RPMI7951 (cell line): ENCODE data around the gene IGFBP1. TPM values are rescaled to one million over a fixed set of nuclear protein-coding genes. Genes with fewer than 3 reads are reported as not detected.

ENCODE experiments used
- DNase-seq: peaks from one replicate; pipeline ENCODE4 v3.0.0-alpha.2; 2012; ENCODE audit warnings: low read depth
- total RNA-seq: library from RNA; depleted of rRNA; stranded (reverse); fragments of >200 nt; shearing (Covaris generic); gene quantifications from 2 replicates; pipeline ENCODE4 v1.2.3, GENCODE V29; 2014

IGFBP1 gene
- total RNA-seq, 1 experiment from 2014 or later = not detected

DNA sequence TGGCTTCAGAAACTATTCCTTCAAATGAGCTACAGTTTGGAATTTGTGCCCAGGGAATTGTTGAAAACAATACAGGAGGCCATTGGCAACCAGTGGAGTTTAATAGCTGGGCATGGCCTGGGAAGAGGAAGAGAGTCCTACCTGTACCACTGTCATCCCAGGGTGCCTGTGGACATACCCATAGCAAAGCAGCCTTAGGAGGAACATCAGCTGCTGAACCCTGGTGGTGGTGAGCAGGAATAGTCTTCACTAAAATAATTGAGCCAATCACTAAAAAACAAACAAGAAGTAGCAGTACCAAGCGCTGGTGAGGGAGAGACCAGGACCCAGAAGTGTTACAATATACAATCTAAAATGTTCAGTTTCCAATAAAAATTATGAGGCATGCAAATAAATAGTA is 14.5 kb downstream of the IGFBP1 start:
- no peak for DNase-seq

DNA sequence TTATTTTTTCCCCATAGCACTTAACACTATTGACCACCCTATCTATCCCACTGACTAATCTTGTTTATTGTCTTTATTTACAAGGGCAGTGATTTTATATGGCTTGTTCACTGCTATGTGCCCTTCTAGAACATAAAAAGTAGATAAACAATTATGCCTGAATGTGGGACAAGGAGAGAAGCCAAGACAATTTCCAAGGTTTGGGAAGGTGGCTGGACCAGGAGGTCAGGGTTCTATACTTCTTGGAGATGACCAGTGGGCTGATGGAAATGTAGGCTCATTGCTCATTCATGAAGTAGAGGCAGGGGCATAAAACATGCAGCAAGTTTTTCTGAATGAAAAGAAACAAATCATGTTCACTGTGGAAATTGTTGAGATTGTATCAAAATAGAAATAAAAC is 21.3 kb downstream of the IGFBP1 start:
- DNase-seq = no peak

DNA sequence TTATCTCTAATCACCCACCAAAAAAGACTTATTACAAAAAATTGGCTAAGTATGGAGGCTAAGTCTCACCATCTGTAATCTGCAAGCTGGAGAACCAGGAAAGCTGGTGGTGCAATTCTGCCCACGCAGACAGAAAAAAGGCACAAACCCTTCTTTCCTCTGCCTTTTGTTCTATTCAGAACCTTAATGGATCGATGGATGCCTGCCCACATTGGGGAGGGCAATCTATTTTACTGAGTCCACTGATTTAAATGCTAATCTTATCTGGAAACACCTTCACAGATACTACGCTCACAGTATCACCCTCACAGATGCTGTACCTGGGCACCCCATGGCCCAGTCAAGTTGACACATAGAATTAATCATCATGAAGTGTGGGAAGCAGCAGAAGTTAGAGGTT is 22.6 kb downstream of the IGFBP1 start:
- no peak for DNase-seq

- DNase-seq = no peak
Observed at GRCh38 chr7:45911311-45911710, 23.0 kb downstream of the IGFBP1 start.

- DNase-seq = no peak
Observed at GRCh38 chr7:45912972-45913371, 24.7 kb downstream of the IGFBP1 start.

DNA sequence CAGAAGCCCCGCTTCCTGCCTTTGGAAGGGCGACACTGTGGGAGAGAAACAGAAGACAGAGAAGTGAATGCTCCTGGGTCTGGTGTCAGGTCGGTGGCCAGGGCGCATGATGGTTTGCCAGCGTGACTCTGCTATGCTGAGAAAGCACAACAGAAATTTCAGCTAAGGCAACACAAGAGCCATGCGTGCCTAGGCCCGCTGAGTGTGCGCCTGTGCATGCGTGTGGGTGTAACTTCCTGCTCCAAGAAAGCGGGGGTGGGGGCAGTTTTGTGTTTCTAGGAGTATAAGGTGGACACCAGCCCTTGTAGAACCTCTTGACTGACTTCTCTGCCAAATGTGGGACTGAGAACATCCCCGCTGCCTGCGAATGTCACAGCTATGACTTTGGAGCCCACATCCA is 26.6 kb downstream of the IGFBP1 start:
- no peak for DNase-seq

GRCh38 chr7:45915606-45916005 is 27.3 kb downstream of the IGFBP1 start:
- DNase-seq = no peak

GRCh38 chr7:45917064-45917463 is 28.8 kb downstream of the IGFBP1 start:
- DNase-seq = no peak

GRCh38 chr7:45917658-45918057 is 29.4 kb downstream of the IGFBP1 start:
- DNase-seq = peak; percentile 64

- DNase-seq = no peak
Observed at GRCh38 chr7:45918556-45918955, 30.3 kb downstream of the IGFBP1 start.

- no peak for DNase-seq
Observed at GRCh38 chr7:45919231-45919784, 31.0 kb downstream of the IGFBP1 start.

DNA sequence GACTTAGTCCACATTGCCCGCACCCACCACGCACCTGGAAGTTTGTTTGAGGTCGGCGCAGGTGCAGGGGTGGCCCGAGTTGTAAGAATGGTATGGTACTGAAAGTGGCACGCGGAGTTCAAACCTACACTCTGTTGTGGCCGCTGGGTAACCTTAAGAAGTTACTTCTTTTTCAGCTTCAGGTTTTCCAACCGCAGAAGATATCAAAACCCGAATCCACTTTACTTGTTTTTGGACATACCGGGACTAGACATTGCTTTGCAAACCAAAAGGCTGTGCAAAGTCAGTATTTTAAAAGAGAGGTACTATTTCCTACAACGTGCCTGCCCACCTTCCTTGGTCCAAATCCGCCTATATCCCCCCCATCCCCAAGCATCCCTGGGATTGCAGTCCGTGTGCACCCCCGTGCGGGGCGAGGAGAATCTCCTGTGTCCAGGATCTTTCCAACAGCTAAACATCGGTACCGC is 31.7 kb downstream of the IGFBP1 start:
- no peak for DNase-seq

GRCh38 chr7:45920502-45921380 is 32.5 kb downstream of the IGFBP1 start, which contains the start of gene IGFBP3:
Gene IGFBP3 (minus strand): TSS chr7:45921272. CDS start chr7:45921140, 132 bp downstream.
- peak; percentile 50 for DNase-seq

GRCh38 chr7:45921381-45921698 is 33.1 kb downstream of the IGFBP1 start:
- peak; percentile 12 for DNase-seq

DNA sequence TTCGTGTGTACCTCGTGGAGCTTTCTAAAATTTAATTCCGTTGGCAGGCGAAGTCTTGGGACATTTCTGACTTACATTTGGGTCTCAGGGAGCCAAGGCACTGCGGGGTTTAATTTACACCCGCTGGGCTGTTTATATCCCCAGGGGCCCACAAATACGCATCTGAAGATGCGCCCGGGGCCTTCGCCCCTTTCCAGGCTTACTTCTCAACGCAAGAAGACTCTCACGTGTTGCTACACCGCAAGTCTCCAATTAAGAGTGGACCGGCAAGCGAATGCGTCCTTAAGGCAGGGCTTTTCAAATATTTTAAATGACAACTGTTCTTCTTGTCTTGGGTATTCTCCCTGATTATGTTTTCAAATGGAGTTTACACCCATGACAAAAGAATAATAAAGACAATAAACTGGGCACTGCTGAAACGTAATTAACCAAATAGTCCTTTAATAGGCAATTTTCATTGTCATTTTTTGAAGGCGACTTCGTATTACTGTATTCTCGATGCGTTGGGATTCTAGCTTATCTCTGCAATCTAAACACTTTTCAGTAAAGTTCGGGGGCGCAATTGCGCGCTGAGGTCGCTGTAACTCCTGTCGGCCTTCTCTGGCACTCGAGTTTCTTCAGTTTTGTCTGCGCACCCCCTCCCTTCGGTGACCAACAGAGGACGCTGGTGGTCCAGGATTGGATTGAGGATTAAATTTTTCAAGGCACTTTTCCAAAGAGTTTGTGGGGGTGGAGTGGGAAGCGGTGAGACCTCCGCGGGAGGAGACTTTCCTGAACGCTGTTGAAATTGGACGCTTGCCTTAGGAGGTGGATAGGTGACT is 33.6 kb downstream of the IGFBP1 start:
- peak; percentile 69 for DNase-seq

DNA sequence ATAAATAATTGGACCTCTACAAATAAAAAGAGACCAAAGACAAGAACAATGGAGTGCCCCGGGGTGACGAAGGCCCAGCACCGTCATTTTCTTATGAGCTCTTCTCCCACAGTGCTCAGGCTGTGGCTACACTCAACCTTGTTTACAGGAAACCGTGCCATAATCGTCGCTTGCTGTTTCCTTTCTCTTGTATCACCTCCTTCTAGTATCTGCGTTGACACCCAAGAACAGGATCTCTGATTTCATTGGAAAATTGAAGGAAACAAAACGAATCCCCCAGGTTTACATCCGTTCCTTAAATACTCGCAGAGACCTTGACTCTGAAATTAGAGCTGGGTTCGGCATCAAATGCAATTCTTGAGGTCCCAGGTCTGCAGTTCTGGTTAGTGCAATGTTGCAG is 34.5 kb downstream of the IGFBP1 start:
- peak; percentile 31 for DNase-seq

DNA sequence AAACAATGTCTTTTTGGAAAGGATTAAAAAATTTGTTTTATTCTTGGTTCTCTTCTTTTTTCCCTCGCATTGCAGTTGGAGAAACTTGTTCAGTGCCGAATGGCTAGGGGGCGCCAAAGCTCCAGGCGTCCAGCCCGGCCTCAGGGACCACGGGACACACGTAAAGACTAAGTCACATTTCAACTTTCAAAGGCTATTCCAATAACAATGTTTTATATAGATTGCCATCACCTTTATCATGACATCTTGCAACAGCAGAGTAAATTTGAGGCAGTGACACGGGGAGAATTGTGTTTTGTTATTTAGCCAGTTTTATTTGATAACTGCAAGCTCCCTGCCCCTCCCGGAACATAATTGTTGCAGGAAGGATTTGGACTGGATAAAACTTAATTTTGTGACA is 35.0 kb downstream of the IGFBP1 start:
- peak; percentile 68 for DNase-seq

DNA sequence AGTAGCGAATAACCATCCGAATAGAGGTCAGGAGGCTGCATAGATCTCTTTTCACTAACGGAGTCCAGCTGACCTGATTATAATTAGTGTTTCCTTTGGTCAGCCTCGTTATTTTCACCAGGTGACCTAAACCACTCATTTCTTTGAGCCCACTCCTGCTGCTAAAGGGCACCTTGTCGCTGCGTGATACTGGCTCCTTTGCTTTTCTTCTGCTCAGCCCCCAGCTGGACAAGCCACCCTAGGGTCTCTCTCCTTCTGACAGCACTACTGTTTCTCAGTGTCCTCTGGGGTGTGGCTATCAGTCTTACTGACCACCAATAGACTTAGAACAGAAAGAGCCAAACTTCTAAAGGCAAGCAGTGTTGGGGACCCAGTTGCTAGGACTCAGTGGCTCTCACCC is 35.5 kb downstream of the IGFBP1 start:
- DNase-seq = no peak

- DNase-seq = peak; percentile 89
Observed at GRCh38 chr7:45924283-45924682, 36.0 kb downstream of the IGFBP1 start.

DNA sequence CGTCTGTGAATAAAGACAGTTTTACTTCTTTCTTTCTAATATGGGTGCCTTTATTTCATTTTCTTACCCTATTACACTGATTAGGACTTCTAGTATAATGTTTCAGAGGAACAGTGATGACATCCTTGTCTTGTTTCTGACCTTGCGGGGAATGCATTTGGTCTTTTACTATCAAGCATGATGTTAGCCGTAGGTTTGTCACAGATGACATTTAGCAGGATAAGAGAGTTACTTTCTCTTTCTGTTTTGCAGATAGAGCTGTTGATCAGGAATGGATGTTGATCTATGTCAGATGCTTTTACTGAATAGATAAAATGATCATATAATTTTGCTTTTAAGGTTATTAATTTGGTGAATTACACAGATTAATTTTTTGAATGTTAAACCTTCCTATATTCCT is 39.4 kb downstream of the IGFBP1 start:
- peak; percentile 40 for DNase-seq

- no peak for DNase-seq
Observed at GRCh38 chr7:45930967-45931366, 42.7 kb downstream of the IGFBP1 start.

DNA sequence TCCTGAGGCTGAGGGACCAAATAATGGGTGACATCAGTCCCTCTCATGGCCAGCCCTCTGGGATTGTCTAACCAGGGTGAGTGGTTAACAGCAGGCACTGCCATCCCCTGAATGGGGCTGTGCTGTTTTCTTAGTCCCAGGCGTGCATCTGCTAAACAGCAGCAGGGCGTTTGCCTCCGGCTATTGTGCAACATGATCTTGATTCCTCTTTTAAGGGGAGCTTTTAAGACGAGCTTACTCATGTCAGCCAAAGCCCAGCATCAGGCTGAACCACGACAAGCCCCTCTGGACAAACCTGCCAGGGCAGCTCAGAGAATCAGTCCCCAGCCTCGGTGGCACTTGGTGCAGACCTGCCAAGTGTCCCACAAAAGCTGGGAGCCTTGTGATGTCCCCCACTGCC is 49.0 kb downstream of the IGFBP1 start:
- DNase-seq = no peak

- DNase-seq = no peak
Observed at GRCh38 chr7:45937862-45938261, 49.6 kb downstream of the IGFBP1 start.
